Fibroblast of mammary gland (primary cell): ENCODE results near the gene ENO1.
"Not testable (repeated sequence)": the region's sequence is repeated elsewhere in the genome, so short reads cannot be mapped to it uniquely, and the experiment has no call there.

Source experiments
- DNase-seq: peaks from one replicate; pipeline ENCODE4 v3.0.0-alpha.2; 2010; ENCODE audit warnings: low read depth
- H3K4me3 ChIP-seq: 2 replicates; pipeline ENCODE4 v1.5.1; 2011; ENCODE audit warnings: low read depth, mild to moderate bottlenecking, low read length, moderate library complexity; ENCODE audit not compliant: control insufficient read depth
- TF ChIP-seq, protein P1 (sequence below): conservative IDR thresholded peaks from 2 replicates; pipeline ENCODE4 v1.5.1; 2011; ENCODE audit warnings: low read depth, low read length, inconsistent platforms; ENCODE audit not compliant: control insufficient read depth, insufficient read depth

ENO1 gene

DNA sequence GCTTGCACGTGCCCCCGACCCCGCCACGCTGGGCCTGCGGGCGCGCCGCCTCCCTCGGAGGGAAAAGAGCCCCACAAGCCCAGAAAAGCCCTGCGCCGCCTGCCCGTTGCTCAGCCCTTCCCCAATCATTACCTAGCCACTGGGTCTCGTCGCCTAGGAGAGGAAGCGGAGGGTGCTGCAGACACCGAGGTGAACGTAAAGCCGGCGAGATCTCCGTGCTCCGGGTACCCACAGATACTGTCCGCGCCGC lies at the start of gene ENO1:
Gene ENO1, minus strand, starts transcription at position 239 of the 250 bp plus-strand sequence. CDS start 3,778 bp downstream, outside the sequence.
- peak within 1 kb of the TSS; percentile 91 for H3K4me3 ChIP-seq
- no peak for DNase-seq
- TF ChIP-seq, protein P1, sequence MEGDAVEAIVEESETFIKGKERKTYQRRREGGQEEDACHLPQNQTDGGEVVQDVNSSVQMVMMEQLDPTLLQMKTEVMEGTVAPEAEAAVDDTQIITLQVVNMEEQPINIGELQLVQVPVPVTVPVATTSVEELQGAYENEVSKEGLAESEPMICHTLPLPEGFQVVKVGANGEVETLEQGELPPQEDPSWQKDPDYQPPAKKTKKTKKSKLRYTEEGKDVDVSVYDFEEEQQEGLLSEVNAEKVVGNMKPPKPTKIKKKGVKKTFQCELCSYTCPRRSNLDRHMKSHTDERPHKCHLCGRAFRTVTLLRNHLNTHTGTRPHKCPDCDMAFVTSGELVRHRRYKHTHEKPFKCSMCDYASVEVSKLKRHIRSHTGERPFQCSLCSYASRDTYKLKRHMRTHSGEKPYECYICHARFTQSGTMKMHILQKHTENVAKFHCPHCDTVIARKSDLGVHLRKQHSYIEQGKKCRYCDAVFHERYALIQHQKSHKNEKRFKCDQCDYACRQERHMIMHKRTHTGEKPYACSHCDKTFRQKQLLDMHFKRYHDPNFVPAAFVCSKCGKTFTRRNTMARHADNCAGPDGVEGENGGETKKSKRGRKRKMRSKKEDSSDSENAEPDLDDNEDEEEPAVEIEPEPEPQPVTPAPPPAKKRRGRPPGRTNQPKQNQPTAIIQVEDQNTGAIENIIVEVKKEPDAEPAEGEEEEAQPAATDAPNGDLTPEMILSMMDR, result no peak

GRCh38 chr1:8926707-8927694 lies 48.5 kb upstream of the ENO1 start:
- TF ChIP-seq, protein P1, result no peak
- no peak for DNase-seq
- no peak overlapping the region for H3K4me3 ChIP-seq

DNA sequence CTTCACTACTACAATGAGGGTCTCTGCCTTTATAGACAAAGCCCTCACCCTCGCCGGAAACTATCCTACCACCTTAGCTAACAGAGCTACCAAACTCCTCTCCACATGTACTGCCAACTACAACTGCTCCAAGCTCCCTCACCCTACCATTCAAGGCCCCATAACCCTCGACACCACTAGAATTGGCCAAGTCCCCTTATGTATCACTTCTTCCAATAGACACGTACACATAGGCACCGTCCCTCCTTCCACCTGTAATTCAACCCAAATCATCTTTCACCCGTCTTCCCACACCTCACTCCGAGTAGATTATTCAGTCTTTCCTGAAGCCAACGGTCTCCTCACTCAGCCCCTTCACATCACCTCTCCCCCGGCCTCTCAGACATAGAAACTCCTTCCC lies 47.5 kb upstream of the ENO1 start:
- no peak overlapping the region for H3K4me3 ChIP-seq
- no peak for DNase-seq
- TF ChIP-seq, protein P1, result no peak

GRCh38 chr1:8925406-8925805 lies 46.9 kb upstream of the ENO1 start:
- TF ChIP-seq, protein P1, result no peak
- H3K4me3 ChIP-seq, result no peak overlapping the region
- no peak for DNase-seq

GRCh38 chr1:8922962-8923361 lies 44.5 kb upstream of the ENO1 start:
- no peak overlapping the region for H3K4me3 ChIP-seq
- DNase-seq, result no peak
- TF ChIP-seq, protein P1, result no peak

GRCh38 chr1:8917536-8917935 lies 39.0 kb upstream of the ENO1 start:
- not testable (repeated sequence) for DNase-seq, H3K4me3 ChIP-seq

GRCh38 chr1:8915446-8915845 lies 37.0 kb upstream of the ENO1 start:
- no peak overlapping the region for H3K4me3 ChIP-seq
- TF ChIP-seq, protein P1, result no peak
- no peak for DNase-seq
